Naive thymus-derived CD8-positive, alpha-beta T cell (primary cell): ENCODE results near the gene TCF7L2. TPM values are rescaled to one million over a fixed set of nuclear protein-coding genes. Genes with fewer than 3 reads are reported as not detected.
A peak's percentile ranks its signal among the peaks of the same experiment; 100 is the strongest.

Experiments used
- ATAC-seq, 2 donors: fragments of 150-1000 bp; cut with Tn5 transposase in 1 of 2; sonication (Bioruptor Pico), chemical (Tn5 transposase) in 1 of 2; 1 replicate in 1 of 2; 2 replicates in 1 of 2; pipeline ENCODE4 v1.10.0; 2021; ENCODE audit warnings: mild to moderate bottlenecking in 2 of 2, moderate library complexity in 2 of 2
- POLR2A ChIA-PET: fragments of 350-600 bp; sonication (Branson Sonifier 250); formaldehyde crosslinking; loops from one replicate; lab custom pipeline; 2021; ENCODE audit warnings: antibody characterized with exemption; lab: Charles Lee
- DNase-seq, 10 donors: peaks; one replicate each; pipeline versions ENCODE4 v3.0.0 to v3.0.0-alpha.2; 2020 to 2022
- H3K27ac Mint-ChIP-seq, 10 donors: one replicate each; pipeline ENCODE4 v1.8.0; 2020 to 2022; ENCODE audit warnings: mild to moderate bottlenecking in 10 of 10, mixed read lengths in 10 of 10, moderate library complexity in 4 of 10, inconsistent platforms in 1 of 10
- H3K27me3 Mint-ChIP-seq, 5 donors: one replicate each; pipeline ENCODE4 v1.8.0; 2021 to 2022; ENCODE audit warnings: mixed read lengths in 5 of 5
- H3K36me3 Mint-ChIP-seq, 3 donors: one replicate each; pipeline ENCODE4 v1.8.0; 2020 to 2022; ENCODE audit warnings: mixed read lengths in 3 of 3, mild to moderate bottlenecking in 2 of 3, inconsistent platforms in 1 of 3
- H3K4me1 Mint-ChIP-seq, 4 donors: one replicate each; pipeline ENCODE4 v1.8.0; 2021 to 2022; ENCODE audit warnings: mixed read lengths in 4 of 4
- H3K4me3 Mint-ChIP-seq, 10 donors: one replicate each; pipeline ENCODE4 v1.8.0; 2020 to 2022; ENCODE audit warnings: mild to moderate bottlenecking in 10 of 10, mixed read lengths in 10 of 10, moderate library complexity in 6 of 10, inconsistent platforms in 1 of 10
- H3K9me3 Mint-ChIP-seq, 9 donors: one replicate each; pipeline ENCODE4 v1.8.0; 2020 to 2022; ENCODE audit warnings: mixed read lengths in 9 of 9, mild to moderate bottlenecking in 3 of 9, inconsistent platforms in 1 of 9, moderate library complexity in 1 of 9
- polyA plus RNA-seq, 3 donors: library from polyadenylated mRNA; unstranded; fragments of 300-500 nt; fragmentation: Illumina TruSeq; gene quantifications; one replicate each; pipeline ENCODE4 v1.2.3, GENCODE V29; 2021
- total RNA-seq, 8 experiments: library from RNA in 2 of 8; stranded (reverse) in 2 of 8; gene quantifications; one replicate each; pipeline ENCODE4 v1.2.3 and lab custom pipeline; 2021 to 2026

Gene TCF7L2
- total and polyA plus RNA-seq, 5 experiments from 2014 or later, result 1.6 to 6.0 (median 4.1) TPM

- ATAC-seq (no peak), DNase-seq (no peak)
- POLR2A ChIA-PET, result no interaction called here
- peaks cover 14 to 67% (median 41%) of the 10 kb centered on the region in 9 donors for H3K9me3 Mint-ChIP-seq
- H3K4me1 Mint-ChIP-seq, result no peaks in the 10 kb centered on the region
- no peak overlapping the region for H3K4me3 Mint-ChIP-seq
- H3K36me3 Mint-ChIP-seq, result peaks cover 0 to 73% (median 8%) of the 10 kb centered on the region in 3 donors
- no peak overlapping the region for H3K27ac Mint-ChIP-seq
- peaks cover 2 to 19% (median 3%) of the 10 kb centered on the region in 5 donors for H3K27me3 Mint-ChIP-seq
These were observed 252.0 kb downstream of the TCF7L2 start for GRCh38 chr10:113202011-113202410.

DNA sequence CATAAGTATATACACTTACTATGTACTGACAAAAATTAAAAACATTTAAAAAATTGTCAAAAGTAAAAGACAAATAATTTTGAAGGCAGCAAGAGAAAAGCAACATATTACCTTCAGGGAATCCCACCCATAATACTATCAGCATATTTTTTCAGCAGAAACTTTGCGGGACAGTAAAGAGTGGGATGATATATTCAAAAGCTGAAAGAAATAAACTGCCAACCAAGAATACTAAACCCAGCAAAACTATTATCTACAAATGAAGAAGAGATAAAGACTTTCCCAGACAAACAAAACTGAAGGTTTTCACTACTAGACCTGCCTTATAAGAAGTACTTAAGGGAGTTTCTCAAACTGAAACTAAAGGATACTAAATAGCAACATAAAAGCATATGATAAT, 257.9 kb downstream of the TCF7L2 start:
- H3K27ac Mint-ChIP-seq, result no peak overlapping the region
- no peak overlapping the region for H3K4me3 Mint-ChIP-seq
- DNase-seq, result no peak
- ATAC-seq, result no peak
- H3K9me3 Mint-ChIP-seq, result peaks cover 15 to 73% (median 53%) of the 10 kb centered on the region in 9 donors
- peaks cover 0 to 55% (median 3%) of the 10 kb centered on the region in 3 donors for H3K36me3 Mint-ChIP-seq
- peaks cover 0 to 3% (median 0%) of the 10 kb centered on the region in 5 donors for H3K27me3 Mint-ChIP-seq
- no peaks in the 10 kb centered on the region for H3K4me1 Mint-ChIP-seq
- POLR2A ChIA-PET, result no interaction called here

DNA sequence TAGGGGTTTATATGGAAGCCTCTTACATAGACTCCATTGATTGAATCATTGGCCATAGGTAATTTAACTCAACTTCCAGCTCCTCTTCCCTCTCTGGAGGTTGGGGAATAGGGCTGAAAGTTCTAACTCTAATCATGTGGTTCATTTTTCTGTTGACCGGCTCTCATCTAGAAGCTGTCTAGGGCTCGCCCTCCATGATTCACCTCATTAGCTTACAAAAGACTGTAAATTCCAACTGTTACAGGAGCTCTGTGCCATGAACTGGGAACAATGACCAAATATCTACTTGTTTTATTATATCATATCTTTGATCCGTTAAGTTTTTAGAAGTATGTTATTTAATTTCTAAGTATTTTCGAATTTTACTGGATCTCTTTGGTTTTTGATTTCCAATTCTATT, 263.0 kb downstream of the TCF7L2 start:
- Mint-ChIP-seq H3K4me1 (peaks cover 0 to 4% (median 0%) of the 10 kb centered on the region in 4 donors), H3K9me3 (peaks cover 3 to 22% (median 17%) of the 10 kb centered on the region in 9 donors), H3K27me3 (no peaks in the 10 kb centered on the region), H3K27ac (no peak overlapping the region), H3K4me3 (no peak overlapping the region), H3K36me3 (peaks cover 0 to 12% (median 0%) of the 10 kb centered on the region in 3 donors)
- POLR2A ChIA-PET, result no interaction called here
- ATAC-seq, result no peak
- DNase-seq, result no peak

DNA sequence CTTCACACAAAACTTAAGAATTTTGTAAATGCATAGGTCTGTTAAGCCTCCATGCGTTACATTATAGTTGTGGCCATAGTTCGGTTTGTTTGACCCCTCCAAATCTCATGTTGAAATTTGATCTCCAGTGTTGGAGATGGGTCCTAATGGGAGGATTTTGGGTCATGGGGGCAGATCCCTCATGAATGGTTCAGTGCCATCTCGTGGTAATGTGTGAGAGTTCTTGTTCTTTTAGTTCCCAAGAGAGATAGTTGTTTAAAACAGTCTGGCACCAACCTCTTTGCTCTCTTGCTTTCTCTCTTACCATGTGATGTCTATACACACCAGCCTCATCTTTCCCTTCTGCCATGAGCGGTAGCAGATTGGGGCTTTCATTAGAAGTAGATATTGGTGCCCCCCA, 264.3 kb downstream of the TCF7L2 start:
- Mint-ChIP-seq H3K4me1 (peaks cover 0 to 4% (median 0%) of the 10 kb centered on the region in 4 donors), H3K4me3 (no peak overlapping the region), H3K27me3 (no peaks in the 10 kb centered on the region), H3K9me3 (peaks cover under 1 to 9% (median 5%) of the 10 kb centered on the region in 9 donors), H3K27ac (no peak overlapping the region), H3K36me3 (peaks cover 0 to 7% (median 0%) of the 10 kb centered on the region in 3 donors)
- DNase-seq, result no peak
- ATAC-seq, result no peak
- POLR2A ChIA-PET, result no interaction called here

DNA sequence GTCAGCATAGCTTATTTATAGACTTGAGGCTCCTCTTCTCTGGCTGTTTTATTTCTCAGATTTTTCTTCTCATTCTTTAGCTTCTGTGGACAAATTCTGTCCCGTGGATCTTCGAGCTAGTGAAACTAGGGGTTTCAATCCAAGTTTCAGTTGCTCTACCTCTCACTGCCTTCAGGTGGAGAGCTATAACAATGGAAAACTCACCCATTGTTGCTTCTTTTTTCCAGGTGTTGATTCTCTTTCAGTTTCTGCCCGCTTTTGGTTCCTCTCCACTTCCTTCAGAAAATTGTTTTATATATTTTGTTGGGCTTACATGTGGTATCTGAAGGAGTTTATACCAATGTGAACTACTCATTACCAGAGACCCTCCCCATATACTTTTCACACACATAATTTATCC, 266.1 kb downstream of the TCF7L2 start:
- POLR2A ChIA-PET, result no interaction called here
- H3K9me3 Mint-ChIP-seq, result peaks cover 0 to 2% (median 0%) of the 10 kb centered on the region in 9 donors

More for the DNA sequence above, 266.1 kb downstream of the TCF7L2 start:
- peaks cover 0 to 2% (median 0%) of the 10 kb centered on the region in 5 donors for H3K27me3 Mint-ChIP-seq
- H3K4me1 Mint-ChIP-seq, result peaks cover 0 to 4% (median 0%) of the 10 kb centered on the region in 4 donors
- peak overlapping the region in 1 of 10 donors; percentile 47 for H3K27ac Mint-ChIP-seq
- ATAC-seq, result no peak
- H3K36me3 Mint-ChIP-seq, result peaks cover 0 to 7% (median 0%) of the 10 kb centered on the region in 3 donors
- H3K4me3 Mint-ChIP-seq, result no peak overlapping the region
- no peak for DNase-seq
